CD4-positive, alpha-beta T cell (primary cell): ENCODE measurements around the gene INPP1. TPM values are rescaled to one million over a fixed set of nuclear protein-coding genes. Genes with fewer than 3 reads are reported as not detected.

Experiments
- ATAC-seq: fragments of 200-7000 bp; cut with Tn5 transposase; one replicate; pipeline ENCODE4 v1.10.0; 2022; ENCODE audit warnings: mild to moderate bottlenecking; ENCODE audit not compliant: poor library complexity
- CTCF ChIA-PET: fragments of 350-600 bp; sonication (Branson Sonifier 250); formaldehyde crosslinking; loops from one replicate; lab custom pipeline; 2021; ENCODE audit warnings: antibody characterized with exemption, inconsistent platforms; lab: Charles Lee
- POLR2A ChIA-PET: fragments of 350-600 bp; sonication (Branson Sonifier 250); formaldehyde crosslinking; loops from one replicate; lab custom pipeline; 2021; ENCODE audit warnings: antibody characterized with exemption, inconsistent platforms; lab: Charles Lee
- DNase-seq, 14 experiments: peaks; one replicate each; pipeline ENCODE4 v3.0.0-alpha.2; 2013 to 2020; ENCODE audit warnings: mixed read lengths in 2 of 14
- H3K27ac ChIP-seq, 2 donors: one replicate each; pipeline versions ENCODE4 v1.5.1 to v1.7.0; 2013; ENCODE audit warnings: low read length in 2 of 2, low read depth in 1 of 2, mild to moderate bottlenecking in 1 of 2
- H3K27me3 ChIP-seq, 2 experiments: 1 replicate in 1 of 2; 2 replicates in 1 of 2; pipeline versions ENCODE4 v1.6.1 to v1.7.0; 2013; ENCODE audit warnings: low read length in 2 of 2, control low read depth in 1 of 2, mild to moderate bottlenecking in 1 of 2, moderate library complexity in 1 of 2; ENCODE audit not compliant: insufficient read depth in 2 of 2, control insufficient read depth in 1 of 2
- H3K36me3 ChIP-seq: one replicate; pipeline ENCODE4 v1.6.1; 2013; ENCODE audit warnings: low read length, control low read depth; ENCODE audit not compliant: insufficient read depth
- H3K4me1 ChIP-seq: one replicate; pipeline ENCODE4 v1.6.1; 2013; ENCODE audit warnings: low read length, control low read depth; ENCODE audit not compliant: insufficient read depth
- H3K4me3 ChIP-seq: one replicate; pipeline ENCODE4 v1.5.1; 2013; ENCODE audit warnings: mild to moderate bottlenecking, low read length, moderate library complexity
- H3K9me3 ChIP-seq, 2 experiments: 1 replicate in 1 of 2; 2 replicates in 1 of 2; pipeline versions ENCODE4 v1.6.1 to v1.7.0; 2013; ENCODE audit warnings: low read length in 2 of 2, mild to moderate bottlenecking in 2 of 2, control low read depth in 1 of 2, moderate library complexity in 1 of 2; ENCODE audit not compliant: control insufficient read depth in 1 of 2, insufficient read depth in 1 of 2
- H3K27ac Mint-ChIP-seq: one replicate; pipeline ENCODE4 v1.8.0; 2020; ENCODE audit warnings: mixed read lengths
- H3K27me3 Mint-ChIP-seq: one replicate; pipeline ENCODE4 v1.8.0; 2021; ENCODE audit warnings: mixed read lengths
- H3K36me3 Mint-ChIP-seq: one replicate; pipeline ENCODE4 v1.8.0; 2021; ENCODE audit warnings: low read depth, mixed read lengths
- H3K4me1 Mint-ChIP-seq: one replicate; pipeline ENCODE4 v1.8.0; 2021; ENCODE audit warnings: low read depth, mixed read lengths
- H3K4me3 Mint-ChIP-seq: one replicate; pipeline ENCODE4 v1.8.0; 2020; ENCODE audit warnings: mild to moderate bottlenecking, mixed read lengths
- H3K9me3 Mint-ChIP-seq: one replicate; pipeline ENCODE4 v1.8.0; 2020; ENCODE audit warnings: mixed read lengths
- CTCF ChIP-seq: fragments of 200-600 bp; IDR thresholded peaks from one replicate; pipeline ENCODE4 v1.8.0; 2022; ENCODE audit warnings: antibody characterized with exemption, mild to moderate bottlenecking
- intact Hi-C, 2 experiments: fragments of 100-400 bp; cut with DNase I in 1 of 2; cut with micrococcal nuclease in 1 of 2; formaldehyde crosslinking; loops; one replicate each; pipeline versions ENCODE4 v1.15.1 to v1.9.0; 2023 to 2025; cut with DNase I, micrococcal nuclease
- total RNA-seq, 174 experiments: library from RNA in 2 of 174; stranded (reverse) in 2 of 174; gene quantifications; one replicate each; pipeline ENCODE4 v1.2.3 and lab custom pipeline; 2021 to 2026

INPP1 gene
- total RNA-seq, 2 experiments from 2014 or later, result 2.0 to 2.7 TPM

- H3K27ac ChIP-seq, result peak overlapping the region; percentile 76 to 91
- H3K4me3 ChIP-seq, result peak overlapping the region; percentile 87
- Mint-ChIP-seq H3K27ac (peak overlapping the region; percentile 89), H3K4me1 (peaks cover 58% of the 10 kb centered on the region), H3K4me3 (peak overlapping the region; percentile 95), H3K36me3 (peaks cover 8% of the 10 kb centered on the region), H3K27me3 (no peaks in the 10 kb centered on the region), H3K9me3 (no peaks in the 10 kb centered on the region)
- peaks cover 28% of the 10 kb centered on the region for H3K4me1 ChIP-seq
- ChIA-PET CTCF (interaction anchor here (0.8 to 2.6 kb wide), 7 partner anchors 8 to 634 kb away, joined by 3 to 10 read pairs (median 4); partner anchors contain the start of gene NEMP2), POLR2A (interaction anchor here (0.7 to 1.5 kb wide), 4 partner anchors 31 to 88 kb away, joined by 3 to 4 read pairs (median 4); no protein-coding TSS in a partner anchor)
- ATAC-seq (peak; percentile 51), DNase-seq (peak in 6 of 14 experiments; percentile 10 to 48 (median 35))
- peaks cover 6% of the 10 kb centered on the region for H3K36me3 ChIP-seq
- no peaks in the 10 kb centered on the region for H3K9me3 ChIP-seq
- H3K27me3 ChIP-seq, result no peaks in the 10 kb centered on the region
- intact Hi-C loops, result loop anchor here in 1 of 2 experiments (5.0 to 10.0 kb wide), 3 partner anchors 534 to 877 kb away; partner anchors contain the start of genes ORMDL1, PMS1 and WDR75
- TF ChIP-seq CTCF, result no peak
Measured at GRCh38 chr2:190318931-190319554, 24.3 kb upstream of the INPP1 start.

- H3K27me3 ChIP-seq, result no peaks in the 10 kb centered on the region
- ATAC-seq, result peak; percentile 87
- peak within 1 kb of the TSS; percentile 76 to 91 for H3K27ac ChIP-seq
- CTCF ChIA-PET, result interaction anchor here (0.8 to 2.6 kb wide), 9 partner anchors 8 to 635 kb away, joined by 3 to 10 read pairs (median 4); partner anchors contain the start of gene NEMP2
- peaks cover 28% of the 10 kb centered on the region for H3K4me1 ChIP-seq
- POLR2A ChIA-PET, result interaction anchor here (0.6 to 1.5 kb wide), 3 partner anchors 10 to 87 kb away, joined by 3 to 4 read pairs (median 4); no protein-coding TSS in a partner anchor
- peak within 1 kb of the TSS; percentile 87 for H3K4me3 ChIP-seq
- peak within 1 kb of the TSS; percentile 89 for H3K27ac Mint-ChIP-seq
- no peaks in the 10 kb centered on the region for H3K27me3 Mint-ChIP-seq
- peak; percentile 59 to 91 (median 80) for DNase-seq
- H3K36me3 Mint-ChIP-seq, result peaks cover 8% of the 10 kb centered on the region
- intact Hi-C loops, result loop anchor here in 1 of 2 experiments (5.0 to 10.0 kb wide), 3 partner anchors 535 to 878 kb away; partner anchors contain the start of genes ORMDL1, PMS1 and WDR75
- TF ChIP-seq CTCF, result peak; percentile 73
- peaks cover 54% of the 10 kb centered on the region for H3K4me1 Mint-ChIP-seq
- peaks cover 6% of the 10 kb centered on the region for H3K36me3 ChIP-seq
- H3K9me3 ChIP-seq, result no peaks in the 10 kb centered on the region
- peak within 1 kb of the TSS; percentile 95 for H3K4me3 Mint-ChIP-seq
- H3K9me3 Mint-ChIP-seq, result no peaks in the 10 kb centered on the region
Measured at GRCh38 chr2:190319555-190320498, 23.6 kb upstream of the INPP1 start, which contains the start of gene HIBCH. Gene HIBCH, minus strand, starts transcription at chr2:190319826. Its CDS starts 76 bp downstream, at chr2:190319750.

GRCh38 chr2:190320696-190321095 lies 22.7 kb upstream of the INPP1 start:
- H3K9me3 Mint-ChIP-seq, result no peaks in the 10 kb centered on the region
- peak overlapping the region in 1 of 2 donors; percentile 91 for H3K27ac ChIP-seq
- H3K4me3 ChIP-seq, result peak overlapping the region; percentile 87
- DNase-seq, result peak in 1 of 14 experiments; percentile 16
- peak overlapping the region; percentile 95 for H3K4me3 Mint-ChIP-seq
- no peak for ATAC-seq
- no peak for TF ChIP-seq CTCF
- peaks cover 6% of the 10 kb centered on the region for H3K36me3 ChIP-seq
- H3K9me3 ChIP-seq, result no peaks in the 10 kb centered on the region
- peaks cover 25% of the 10 kb centered on the region for H3K4me1 ChIP-seq
- ChIA-PET POLR2A (interaction anchor here (0.6 to 1.5 kb wide), 2 partner anchors 9 to 87 kb away, joined by 3 to 4 read pairs; no protein-coding TSS in a partner anchor), CTCF (interaction anchor here (1.4 to 1.7 kb wide), 3 partner anchors 9 to 95 kb away, joined by 4 to 7 read pairs (median 5); no protein-coding TSS in a partner anchor)
- peaks cover 46% of the 10 kb centered on the region for H3K4me1 Mint-ChIP-seq
- H3K27me3 ChIP-seq, result no peaks in the 10 kb centered on the region
- H3K27me3 Mint-ChIP-seq, result no peaks in the 10 kb centered on the region
- peaks cover 8% of the 10 kb centered on the region for H3K36me3 Mint-ChIP-seq
- peak overlapping the region; percentile 89 for H3K27ac Mint-ChIP-seq
- intact Hi-C loops, result no loop called here
